Fibroblast of lung (primary cell): ENCODE data around the gene WDPCP. TPM values are rescaled to one million over a fixed set of nuclear protein-coding genes. Genes with fewer than 3 reads are reported as not detected.
A peak's percentile ranks its signal among the peaks of the same experiment; 100 is the strongest.
"Not testable (repeated sequence)": the region's sequence is repeated elsewhere in the genome, so short reads cannot be mapped to it uniquely, and the experiment has no call there.

ENCODE experiments used
- DNase-seq, 2 donors: peaks; one replicate each; pipeline versions ENCODE4 v3.0.0 to v3.0.0-alpha.2; 2010; ENCODE audit warnings: low read depth in 2 of 2
- H2AFZ ChIP-seq: 2 replicates; pipeline ENCODE4 v1.5.1; 2012; ENCODE audit warnings: low read length, control low read depth, inconsistent platforms
- H3K27ac ChIP-seq: 2 replicates; pipeline ENCODE4 v1.5.1; 2011; ENCODE audit warnings: low read length, control low read depth; ENCODE audit not compliant: insufficient read depth
- H3K27me3 ChIP-seq: 2 replicates; pipeline ENCODE4 v1.5.1; 2011; ENCODE audit warnings: mild to moderate bottlenecking, low read length; ENCODE audit not compliant: control insufficient read depth, insufficient read depth
- H3K36me3 ChIP-seq: 2 replicates; pipeline ENCODE4 v1.5.1; 2011; ENCODE audit warnings: low read length; ENCODE audit not compliant: control insufficient read depth, insufficient read depth
- H3K4me1 ChIP-seq: 2 replicates; pipeline ENCODE4 v1.5.1; 2011; ENCODE audit warnings: low read length; ENCODE audit not compliant: control insufficient read depth, insufficient read depth; ENCODE audit errors: extremely low read depth
- H3K4me2 ChIP-seq: 2 replicates; pipeline ENCODE4 v1.5.1; 2011; ENCODE audit warnings: low read length, control low read depth; ENCODE audit not compliant: insufficient read depth; ENCODE audit errors: extremely low read depth
- H3K4me3 ChIP-seq, 4 experiments: fragments of 200-600 bp in 1 of 4; sonication (generic) in 1 of 4; replicated peaks in 1 of 4; 2 replicates each; pipeline ENCODE4 v1.5.1; 2011 to 2016; ENCODE audit warnings: low read length in 4 of 4, low read depth in 3 of 4, mild to moderate bottlenecking in 3 of 4, control low read depth in 2 of 4, inconsistent platforms in 1 of 4, mixed read lengths in 1 of 4; ENCODE audit not compliant: insufficient read depth in 1 of 4; ENCODE audit errors: control extremely low read depth in 1 of 4
- H3K79me2 ChIP-seq: 2 replicates; pipeline ENCODE4 v1.5.1; 2012; ENCODE audit warnings: mild to moderate bottlenecking, low read length, inconsistent platforms; ENCODE audit not compliant: control insufficient read depth, insufficient read depth
- H3K9ac ChIP-seq: 2 replicates; pipeline ENCODE4 v1.5.1; 2011; ENCODE audit warnings: mild to moderate bottlenecking, low read length, control low read depth; ENCODE audit not compliant: insufficient read depth
- H3K9me3 ChIP-seq: 2 replicates; pipeline ENCODE4 v1.5.1; 2012; ENCODE audit warnings: low read depth, low read length; ENCODE audit not compliant: control insufficient read depth, insufficient read depth
- H4K20me1 ChIP-seq: 2 replicates; pipeline ENCODE4 v1.5.1; 2011; ENCODE audit warnings: low read length; ENCODE audit not compliant: control insufficient read depth, insufficient read depth; ENCODE audit errors: extremely low read depth
- EZH2 ChIP-seq: IDR thresholded peaks from 2 replicates; pipeline ENCODE4 v1.5.1; 2012; ENCODE audit warnings: low read length, control low read depth, mild to moderate bottlenecking; ENCODE audit errors: missing control alignments
- polyA plus RNA-seq, 2 donors: library from polyadenylated mRNA; depleted of rRNA in 1 of 2; stranded (reverse) in 1 of 2; unstranded in 1 of 2; fragments of >200 nt; gene quantifications; 2 replicates each; pipeline ENCODE4 v1.2.1, GENCODE V29; 2011 to 2012; ENCODE audit warnings: missing spikeins in 1 of 2
- total RNA-seq: library from RNA; depleted of rRNA; stranded (reverse); fragments of >200 nt; gene quantifications from 2 replicates; pipeline ENCODE4 v1.2.1, GENCODE V29; 2014
- TF ChIP-seq, protein P1 (sequence below), 2 donors: IDR thresholded peaks in 1 of 2; conservative IDR thresholded peaks in 1 of 2; 1 replicate in 1 of 2; 2 replicates in 1 of 2; pipeline ENCODE4 v1.5.1; 2011 to 2012; ENCODE audit warnings: low read length in 2 of 2, control low read depth in 1 of 2, inconsistent platforms in 1 of 2, low read depth in 1 of 2, mild to moderate bottlenecking in 1 of 2

Gene WDPCP
- total and polyA plus RNA-seq, 2 donors (not counting 1 experiment from before 2014, with no cell fraction given): 5.2 to 8.4 TPM

DNA sequence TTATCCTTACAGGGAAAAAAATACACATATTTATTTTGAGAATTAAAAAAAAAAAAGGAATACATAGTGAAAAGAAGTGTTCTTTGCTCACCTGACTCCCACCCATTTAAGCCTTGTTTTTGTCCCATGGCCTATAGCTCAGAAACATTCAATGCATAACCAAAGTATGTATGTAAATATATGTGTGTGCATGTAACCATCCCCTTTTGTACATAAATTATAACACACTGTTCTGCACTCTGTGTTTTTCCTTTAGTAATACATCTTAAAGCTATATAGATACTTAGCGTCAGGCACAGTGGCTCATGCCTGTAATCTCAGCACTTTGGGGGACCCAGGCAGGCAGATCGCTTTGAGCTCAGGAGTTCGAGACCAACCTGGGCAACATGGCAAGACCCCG is 22.2 kb upstream of the WDPCP start:
- no peak overlapping the region for H3K4me2 ChIP-seq
- no peak overlapping the region for H3K9ac ChIP-seq
- peaks cover 6% of the 10 kb centered on the region for H3K36me3 ChIP-seq
- no peak overlapping the region for H2AFZ ChIP-seq
- no peaks in the 10 kb centered on the region for H3K79me2 ChIP-seq
- no peak for TF ChIP-seq EZH2
- TF ChIP-seq, protein P1, sequence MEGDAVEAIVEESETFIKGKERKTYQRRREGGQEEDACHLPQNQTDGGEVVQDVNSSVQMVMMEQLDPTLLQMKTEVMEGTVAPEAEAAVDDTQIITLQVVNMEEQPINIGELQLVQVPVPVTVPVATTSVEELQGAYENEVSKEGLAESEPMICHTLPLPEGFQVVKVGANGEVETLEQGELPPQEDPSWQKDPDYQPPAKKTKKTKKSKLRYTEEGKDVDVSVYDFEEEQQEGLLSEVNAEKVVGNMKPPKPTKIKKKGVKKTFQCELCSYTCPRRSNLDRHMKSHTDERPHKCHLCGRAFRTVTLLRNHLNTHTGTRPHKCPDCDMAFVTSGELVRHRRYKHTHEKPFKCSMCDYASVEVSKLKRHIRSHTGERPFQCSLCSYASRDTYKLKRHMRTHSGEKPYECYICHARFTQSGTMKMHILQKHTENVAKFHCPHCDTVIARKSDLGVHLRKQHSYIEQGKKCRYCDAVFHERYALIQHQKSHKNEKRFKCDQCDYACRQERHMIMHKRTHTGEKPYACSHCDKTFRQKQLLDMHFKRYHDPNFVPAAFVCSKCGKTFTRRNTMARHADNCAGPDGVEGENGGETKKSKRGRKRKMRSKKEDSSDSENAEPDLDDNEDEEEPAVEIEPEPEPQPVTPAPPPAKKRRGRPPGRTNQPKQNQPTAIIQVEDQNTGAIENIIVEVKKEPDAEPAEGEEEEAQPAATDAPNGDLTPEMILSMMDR (conservative IDR thresholded peaks at IDR 0.05 in 1 of 2, IDR thresholded peaks at IDR 0.05 in 1 of 2; ENCODE audit: low read depth in 1 of 2, low read length in 2 of 2): no peak
- H3K27ac ChIP-seq: no peak overlapping the region
- H3K4me3 ChIP-seq: no peak overlapping the region
- no peaks in the 10 kb centered on the region for H3K4me1 ChIP-seq
- DNase-seq: no peak
- no peaks in the 10 kb centered on the region for H3K27me3 ChIP-seq
- no peaks in the 10 kb centered on the region for H4K20me1 ChIP-seq
- H3K9me3 ChIP-seq: no peaks in the 10 kb centered on the region

DNA sequence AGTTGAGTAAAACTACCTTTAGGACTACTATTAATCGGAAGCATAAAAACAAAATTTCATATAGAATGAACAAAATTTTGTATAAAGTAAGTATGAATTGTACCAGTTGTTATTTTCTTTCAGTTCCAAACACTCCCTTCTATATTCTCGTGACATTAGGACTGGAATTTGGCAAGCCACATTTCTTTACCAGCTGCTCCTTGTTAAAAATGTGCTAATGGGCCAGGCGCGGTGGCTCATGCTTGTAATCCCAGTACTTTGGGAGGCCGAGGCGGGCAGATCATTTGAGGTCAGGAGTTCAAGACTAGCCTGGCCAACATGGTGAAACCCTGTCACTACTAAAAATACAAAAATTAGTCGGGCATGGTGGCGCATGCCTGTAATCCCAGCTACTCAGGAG is 20.6 kb upstream of the WDPCP start:
- DNase-seq: peak in 1 of 2 donors; percentile 37
- H3K9ac ChIP-seq, H2AFZ ChIP-seq, H3K27me3 ChIP-seq, H3K79me2 ChIP-seq, H4K20me1 ChIP-seq, H3K4me1 ChIP-seq, H3K4me3 ChIP-seq, H3K36me3 ChIP-seq, H3K9me3 ChIP-seq, H3K27ac ChIP-seq, H3K4me2 ChIP-seq: not testable (repeated sequence)

DNA sequence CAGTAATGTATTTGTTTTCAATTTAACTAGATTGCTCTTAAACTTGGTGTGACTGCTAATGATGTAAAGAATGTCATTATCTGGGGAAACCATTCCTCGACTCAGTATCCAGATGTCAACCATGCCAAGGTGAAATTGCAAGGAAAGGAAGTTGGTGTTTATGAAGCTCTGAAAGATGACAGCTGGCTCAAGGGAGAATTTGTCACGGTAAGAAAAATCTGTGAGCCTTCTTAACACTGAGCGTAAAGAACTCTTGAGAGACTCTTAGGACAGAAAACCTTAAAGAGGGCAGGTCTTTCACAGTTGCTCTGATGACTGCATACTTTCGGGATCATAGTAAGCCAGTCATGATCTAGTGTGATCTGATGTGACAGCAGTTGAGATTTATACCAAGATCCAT is 16.4 kb upstream of the WDPCP start:
- Histone ChIP-seq H3K4me1 (no peaks in the 10 kb centered on the region), H3K9ac (no peak overlapping the region), H3K4me2 (no peak overlapping the region), H4K20me1 (no peaks in the 10 kb centered on the region), H3K27ac (no peak overlapping the region), H3K9me3 (no peaks in the 10 kb centered on the region), H3K27me3 (no peaks in the 10 kb centered on the region), H3K36me3 (peaks cover 14% of the 10 kb centered on the region), H3K4me3 (no peak overlapping the region), H3K79me2 (no peaks in the 10 kb centered on the region), H2AFZ (no peak overlapping the region)
- TF ChIP-seq, protein P1 (conservative IDR thresholded peaks at IDR 0.05 in 1 of 2, IDR thresholded peaks at IDR 0.05 in 1 of 2; ENCODE audit: low read depth in 1 of 2, low read length in 2 of 2): no peak
- TF ChIP-seq EZH2: no peak
- no peak for DNase-seq
